H1 (cell line): ENCODE measurements around the gene CAPZB. TPM values are rescaled to one million over a fixed set of nuclear protein-coding genes. Genes with fewer than 3 reads are reported as not detected.

Source experiments
- CTCF ChIA-PET: fragments of 300-600 bp; sonication (Branson Sonifier 250); formaldehyde crosslinking; loops from one replicate; lab custom pipeline; 2021; ENCODE audit not compliant: partially characterized antibody; lab: Charles Lee
- POLR2A ChIA-PET: fragments of 300-600 bp; sonication (Branson Sonifier 250); formaldehyde crosslinking; loops from one replicate; lab custom pipeline; 2021; ENCODE audit warnings: inconsistent platforms; ENCODE audit not compliant: partially characterized antibody; lab: Charles Lee
- DNase-seq, 2 experiments: peaks; one replicate each; pipeline versions ENCODE4 v3.0.0 to v3.0.0-alpha.2; 2010 to 2022; ENCODE audit warnings: low spot score in 2 of 2, low read depth in 1 of 2, mixed read lengths in 1 of 2
- FAIRE-seq: peaks from 2 replicates; lab custom pipeline; 2011; peaks lifted over from hg19 to GRCh38; lab: Jason Lieb, UNC
- H2AFZ ChIP-seq: 2 replicates; pipeline ENCODE4 v1.8.1; 2012; ENCODE audit warnings: low read length, inconsistent platforms
- H2AK5ac ChIP-seq: 2 replicates; pipeline ENCODE4 v1.6.1; 2013; ENCODE audit warnings: low read depth, low read length
- H2BK120ac ChIP-seq: replicated peaks from 2 replicates; pipeline ENCODE3; 2013; ENCODE audit warnings: low read depth, low read length, inconsistent platforms
- H2BK12ac ChIP-seq: 2 replicates; pipeline ENCODE4 v1.6.1; 2013; ENCODE audit warnings: low read depth, low read length
- H2BK15ac ChIP-seq: 2 replicates; pipeline ENCODE4 v1.6.1; 2013; ENCODE audit warnings: low read length
- H2BK20ac ChIP-seq: 2 replicates; pipeline ENCODE4 v1.6.1; 2013; ENCODE audit warnings: low read length
- H2BK5ac ChIP-seq: 2 replicates; pipeline ENCODE4 v1.6.1; 2013; ENCODE audit warnings: low read depth, low read length
- H3K14ac ChIP-seq: 2 replicates; pipeline ENCODE4 v1.6.1; 2013; ENCODE audit warnings: inconsistent platforms; ENCODE audit not compliant: insufficient read length
- H3K18ac ChIP-seq: 2 replicates; pipeline ENCODE4 v1.6.1; 2013; ENCODE audit warnings: low read length; ENCODE audit errors: extremely low read depth
- H3K23ac ChIP-seq: 2 replicates; pipeline ENCODE4 v1.6.1; 2013; ENCODE audit warnings: inconsistent platforms; ENCODE audit not compliant: insufficient read length
- H3K23me2 ChIP-seq: 2 replicates; pipeline ENCODE4 v1.6.1; 2013; ENCODE audit warnings: low read depth, low read length
- H3K27ac ChIP-seq: 2 replicates; pipeline ENCODE4 v1.6.1; 2011; ENCODE audit warnings: low read depth, low read length, inconsistent platforms
- H3K27me3 ChIP-seq, 4 experiments: replicated peaks in 1 of 4; 1 replicate in 1 of 4; 2 replicates in 3 of 4; pipeline versions ENCODE4 v1.6.1 to v1.8.1; 2011 to 2013; ENCODE audit warnings: low read length in 3 of 4, mild to moderate bottlenecking in 3 of 4, inconsistent platforms in 2 of 4, mixed read lengths in 2 of 4, moderate library complexity in 1 of 4; ENCODE audit not compliant: control insufficient read depth in 3 of 4, insufficient read depth in 3 of 4; ENCODE audit errors: extremely low read depth in 1 of 4
- H3K36me3 ChIP-seq, 4 experiments: 2 replicates each; pipeline versions ENCODE4 v1.6.1 to v1.8.1; 2011 to 2013; ENCODE audit warnings: mild to moderate bottlenecking in 4 of 4, low read length in 3 of 4, moderate library complexity in 2 of 4, control low read depth in 1 of 4, inconsistent platforms in 1 of 4; ENCODE audit not compliant: insufficient read depth in 4 of 4, control insufficient read depth in 2 of 4
- H3K4ac ChIP-seq: replicated peaks from 2 replicates; pipeline ENCODE3; 2013; ENCODE audit warnings: low read length, low read depth, mixed read lengths, inconsistent platforms; ENCODE audit not compliant: insufficient read length
- H3K4me1 ChIP-seq, 4 experiments: replicated peaks in 1 of 4; 1 replicate in 1 of 4; 2 replicates in 3 of 4; pipeline versions ENCODE4 v1.6.1 to v1.8.1; 2011 to 2013; ENCODE audit warnings: low read length in 3 of 4, inconsistent platforms in 2 of 4, mixed read lengths in 1 of 4; ENCODE audit not compliant: insufficient read depth in 4 of 4, control insufficient read depth in 3 of 4
- H3K4me2 ChIP-seq, 2 experiments: 2 replicates each; pipeline versions ENCODE4 v1.6.1 to v1.8.1; 2011 to 2013; ENCODE audit warnings: low read depth in 2 of 2, low read length in 2 of 2, control low read depth in 1 of 2, inconsistent platforms in 1 of 2, mild to moderate bottlenecking in 1 of 2; ENCODE audit not compliant: insufficient read depth in 1 of 2
- H3K4me3 ChIP-seq, 4 experiments: fragments of 200-600, 300-600 bp in 1 of 4; sonication (generic), shearing (Covaris generic), sonication (Bioruptor Twin) in 1 of 4; 2 replicates each; pipeline versions ENCODE4 v1.5.1 to v1.8.1; 2011 to 2016; ENCODE audit warnings: low read length in 4 of 4, low read depth in 3 of 4, control low read depth in 2 of 4, inconsistent platforms in 2 of 4, mild to moderate bottlenecking in 2 of 4, mixed read lengths in 1 of 4, moderate library complexity in 1 of 4; ENCODE audit not compliant: insufficient read depth in 2 of 4; ENCODE audit errors: extremely low read depth in 1 of 4
- H3K56ac ChIP-seq: replicated peaks from 2 replicates; pipeline ENCODE3; 2013; ENCODE audit warnings: low read depth, mild to moderate bottlenecking, mixed read lengths, low read length, inconsistent platforms; ENCODE audit not compliant: insufficient read length
- H3K79me1 ChIP-seq: 2 replicates; pipeline ENCODE4 v1.6.1; 2013; ENCODE audit warnings: low read depth, low read length, control low read depth
- H3K79me2 ChIP-seq, 2 experiments: 2 replicates each; pipeline versions ENCODE4 v1.6.1 to v1.8.1; 2012 to 2013; ENCODE audit warnings: low read length in 2 of 2, mild to moderate bottlenecking in 2 of 2, inconsistent platforms in 1 of 2; ENCODE audit not compliant: insufficient read depth in 2 of 2, control insufficient read depth in 1 of 2
- H3K9ac ChIP-seq, 4 experiments: replicated peaks in 1 of 4; 1 replicate in 1 of 4; 2 replicates in 3 of 4; pipeline versions ENCODE4 v1.6.1 to v1.8.1; 2011 to 2013; ENCODE audit warnings: low read depth in 3 of 4, low read length in 3 of 4, control low read depth in 2 of 4, mild to moderate bottlenecking in 2 of 4, moderate library complexity in 2 of 4, inconsistent platforms in 1 of 4; ENCODE audit errors: extremely low read depth in 1 of 4
- H3K9me3 ChIP-seq, 2 experiments: 2 replicates each; pipeline versions ENCODE4 v1.6.1 to v1.8.1; 2012 to 2013; ENCODE audit warnings: mild to moderate bottlenecking in 2 of 2, moderate library complexity in 2 of 2, control low read depth in 1 of 2, inconsistent platforms in 1 of 2, low read depth in 1 of 2, low read length in 1 of 2, mixed read lengths in 1 of 2; ENCODE audit not compliant: insufficient read depth in 2 of 2
- H4K20me1 ChIP-seq, 2 experiments: replicated peaks in 1 of 2; 2 replicates each; pipeline versions ENCODE3 to v1.8.1; 2011 to 2013; ENCODE audit warnings: inconsistent platforms in 2 of 2, low read length in 2 of 2, mild to moderate bottlenecking in 1 of 2; ENCODE audit not compliant: insufficient read depth in 2 of 2, control insufficient read depth in 1 of 2
- H4K5ac ChIP-seq: 2 replicates; pipeline ENCODE4 v1.6.1; 2013; ENCODE audit warnings: low read length, low read depth, mixed read lengths, inconsistent platforms; ENCODE audit not compliant: insufficient read length
- H4K8ac ChIP-seq: 2 replicates; pipeline ENCODE4 v1.8.0; 2013; ENCODE audit warnings: mild to moderate bottlenecking, moderate library complexity, low read length, inconsistent platforms; ENCODE audit not compliant: insufficient read depth; ENCODE audit errors: extremely low read depth
- H4K91ac ChIP-seq: replicated peaks from 2 replicates; pipeline ENCODE3; 2013; ENCODE audit warnings: low read length, mixed read lengths, inconsistent platforms; ENCODE audit not compliant: insufficient read length
- JUN ChIP-seq: IDR thresholded peaks from 2 replicates; pipeline ENCODE4 v1.6.1; 2011; ENCODE audit warnings: low read depth, mild to moderate bottlenecking, improper control_type of control experiment, low read length
- SIX5 ChIP-seq: IDR thresholded peaks from 2 replicates; pipeline ENCODE4 v1.6.1; 2011; ENCODE audit warnings: mild to moderate bottlenecking, low read depth, low read length
- SRF ChIP-seq: IDR thresholded peaks from 2 replicates; pipeline ENCODE4 v1.6.1; 2011; ENCODE audit warnings: mild to moderate bottlenecking, low read depth, low read length, moderate library complexity
- WGBS, 2 experiments: shearing (Covaris generic) in 1 of 2; methylation state at CpG; one replicate each; pipeline versions ENCODE4 v1.1.6 to v1.1.7; 2013 to 2015; ENCODE audit warnings: low lambda C conversion rate in 2 of 2, mixed read lengths in 2 of 2, inconsistent platforms in 1 of 2, low coverage in 1 of 2, missing lambda C conversion rate in 1 of 2; ENCODE audit not compliant: insufficient replicate concordance in 2 of 2, insufficient coverage in 1 of 2, insufficient read length in 1 of 2; ENCODE audit errors: extremely low coverage in 1 of 2, missing lambda C conversion rate in 1 of 2; 5-methylcytosine and 5-hydroxymethylcytosine counted together
- polyA plus RNA-seq, 7 experiments: library from polyadenylated mRNA; depleted of rRNA in 3 of 7; stranded (reverse) in 5 of 7; unstranded in 2 of 7; fragments of >200 nt in 5 of 7; fragments of 200-250 nt in 2 of 7; gene quantifications; 1 replicate in 5 of 7; 2 replicates in 1 of 7; 4 replicates in 1 of 7; pipeline versions ENCODE4 v1.2.1 to v1.2.3, GENCODE V29; 2011 to 2013; ENCODE audit warnings: missing spikeins in 2 of 7, mixed read lengths in 2 of 7
- total RNA-seq: library from RNA; stranded (reverse); fragmentation: NEBNext Ultra II Directional; extraction: Animal tissue kit (Norgen Biotek cat#: 25700); gene quantifications from 2 replicates; pipeline ENCODE4 v1.2.1, GENCODE V29; 2021

Gene CAPZB
- total and polyA plus RNA-seq, 2 of the 8 experiments (the other 6 are each of a cell fraction or from before 2014, with no cell fraction given): 162 to 371 TPM

- Histone ChIP-seq H3K4me1 (no peaks in the 10 kb centered on the region), H2BK20ac (no peak overlapping the region), H3K23me2 (no peaks in the 10 kb centered on the region), H4K5ac (no peak overlapping the region), H2AFZ (no peak overlapping the region), H3K4ac (no peak overlapping the region), H2BK15ac (no peak overlapping the region), H3K79me2 (peaks cover 0 to 34% of the 10 kb centered on the region in 2 experiments; a peak in 2 of 4 replicates), H4K8ac (no peak overlapping the region), H3K4me3 (no peak overlapping the region), H3K4me2 (no peak overlapping the region), H3K27me3 (no peaks in the 10 kb centered on the region), H4K20me1 (peaks cover 2 to 20% of the 10 kb centered on the region in 2 experiments), H2BK5ac (no peak overlapping the region), H3K27ac (no peak overlapping the region), H3K79me1 (peaks cover 15% of the 10 kb centered on the region), H3K18ac (no peak overlapping the region), H3K23ac (no peak overlapping the region), H3K9me3 (no peaks in the 10 kb centered on the region), H3K9ac (no peak overlapping the region), H4K91ac (no peak overlapping the region), H2BK12ac (no peak overlapping the region), H2AK5ac (no peak overlapping the region), H3K36me3 (peaks cover 5 to 16% (median 9%) of the 10 kb centered on the region in 4 experiments; a peak in 4 of 8 replicates), H2BK120ac (no peak overlapping the region), H3K56ac (no peak overlapping the region), H3K14ac (no peak overlapping the region)
- CTCF ChIA-PET: interaction anchor here (0.7 to 8.2 kb wide), 8 partner anchors 12 to 213 kb away, joined by 3 to 68 read pairs (median 3); no protein-coding TSS in a partner anchor
- POLR2A ChIA-PET: interaction anchor here (0.7 kb wide), 1 partner anchor 99 kb away, joined by 3 read pairs; no protein-coding TSS in a partner anchor
- 99% methylated on average over 7 of the region's 7 CpGs; no CpG with 5 or more reads in 1 of the 2 experiments for WGBS, 2 experiments
- DNase-seq (no peak), FAIRE-seq (no peak)
- TF ChIP-seq SRF: no peak
- no peak for TF ChIP-seq JUN
- TF ChIP-seq SIX5: no peak
Observed at GRCh38 chr1:19384772-19385187, 100.6 kb downstream of the CAPZB start.
